ENCODE measurements around the gene ZFYVE28. TPM values are rescaled to one million over a fixed set of nuclear protein-coding genes. Genes with fewer than 3 reads are reported as not detected.

Gene ZFYVE28
- total RNA-seq, 1 donor: 8.9 TPM

GRCh38 chr4:2291705-2292645, 126.5 kb downstream of the ZFYVE28 start:
- no peak overlapping the region for H3K4me3 ChIP-seq (ENCODE audit: low read length)
- no peaks in the 10 kb centered on the region for H3K27me3 ChIP-seq (ENCODE audit: insufficient read depth, low read length)
- peaks cover 45% of the 10 kb centered on the region for H3K4me1 ChIP-seq (ENCODE audit: insufficient read depth, low read length)

GRCh38 chr4:2290974-2291704, 127.3 kb downstream of the ZFYVE28 start:
- Histone ChIP-seq H3K4me3 (ENCODE audit: low read length) (no peak overlapping the region), H3K27me3 (ENCODE audit: insufficient read depth, low read length) (no peaks in the 10 kb centered on the region), H3K9me3 (ENCODE audit: low read depth, low read length) (no peaks in the 10 kb centered on the region), H3K4me1 (ENCODE audit: insufficient read depth, low read length) (peaks cover 41% of the 10 kb centered on the region)

More at GRCh38 chr4:2291705-2292645, 126.5 kb downstream of the ZFYVE28 start:
- no peaks in the 10 kb centered on the region for H3K9me3 ChIP-seq (ENCODE audit: low read depth, low read length)

GRCh38 chr4:2290488-2290887, 128.0 kb downstream of the ZFYVE28 start:
- Histone ChIP-seq H3K4me3 (ENCODE audit: low read length) (no peak overlapping the region), H3K4me1 (ENCODE audit: insufficient read depth, low read length) (peaks cover 34% of the 10 kb centered on the region), H3K9me3 (ENCODE audit: low read depth, low read length) (no peaks in the 10 kb centered on the region), H3K27me3 (ENCODE audit: insufficient read depth, low read length) (no peaks in the 10 kb centered on the region)

- Histone ChIP-seq H3K4me3 (ENCODE audit: low read length) (no peak overlapping the region), H3K27me3 (ENCODE audit: insufficient read depth, low read length) (no peaks in the 10 kb centered on the region), H3K4me1 (ENCODE audit: insufficient read depth, low read length) (peaks cover 29% of the 10 kb centered on the region), H3K9me3 (ENCODE audit: low read depth, low read length) (no peaks in the 10 kb centered on the region)
Observed at GRCh38 chr4:2289955-2290333, 128.5 kb downstream of the ZFYVE28 start.

GRCh38 chr4:2289311-2289954, 129.0 kb downstream of the ZFYVE28 start:
- H3K9me3 ChIP-seq (ENCODE audit: low read depth, low read length): no peaks in the 10 kb centered on the region
- H3K4me1 ChIP-seq (ENCODE audit: insufficient read depth, low read length): peaks cover 29% of the 10 kb centered on the region
- H3K27me3 ChIP-seq (ENCODE audit: insufficient read depth, low read length): no peaks in the 10 kb centered on the region
- H3K4me3 ChIP-seq (ENCODE audit: low read length): no peak overlapping the region

GRCh38 chr4:2288051-2288541, 130.3 kb downstream of the ZFYVE28 start:
- Histone ChIP-seq H3K27me3 (ENCODE audit: insufficient read depth, low read length) (no peaks in the 10 kb centered on the region), H3K9me3 (ENCODE audit: low read depth, low read length) (no peaks in the 10 kb centered on the region), H3K4me3 (ENCODE audit: low read length) (no peak overlapping the region), H3K4me1 (ENCODE audit: insufficient read depth, low read length) (peaks cover 29% of the 10 kb centered on the region)

- H3K4me1 ChIP-seq (ENCODE audit: insufficient read depth, low read length): peaks cover 32% of the 10 kb centered on the region
- H3K27me3 ChIP-seq (ENCODE audit: insufficient read depth, low read length): no peaks in the 10 kb centered on the region
- no peak overlapping the region for H3K4me3 ChIP-seq (ENCODE audit: low read length)
- no peaks in the 10 kb centered on the region for H3K9me3 ChIP-seq (ENCODE audit: low read depth, low read length)
Observed at GRCh38 chr4:2287594-2287915, 130.9 kb downstream of the ZFYVE28 start.

GRCh38 chr4:2286904-2287593, 131.4 kb downstream of the ZFYVE28 start:
- Histone ChIP-seq H3K4me1 (ENCODE audit: insufficient read depth, low read length) (peaks cover 37% of the 10 kb centered on the region), H3K4me3 (ENCODE audit: low read length) (no peak overlapping the region), H3K27me3 (ENCODE audit: insufficient read depth, low read length) (no peaks in the 10 kb centered on the region)

GRCh38 chr4:2285613-2286381, 132.6 kb downstream of the ZFYVE28 start:
- Histone ChIP-seq H3K9me3 (ENCODE audit: low read depth, low read length) (no peaks in the 10 kb centered on the region), H3K4me1 (ENCODE audit: insufficient read depth, low read length) (peaks cover 37% of the 10 kb centered on the region)

More at GRCh38 chr4:2286904-2287593, 131.4 kb downstream of the ZFYVE28 start:
- no peaks in the 10 kb centered on the region for H3K9me3 ChIP-seq (ENCODE audit: low read depth, low read length)

GRCh38 chr4:2284934-2285612, 133.4 kb downstream of the ZFYVE28 start:
- H3K4me3 ChIP-seq (ENCODE audit: low read length): no peak overlapping the region

More at GRCh38 chr4:2285613-2286381, 132.6 kb downstream of the ZFYVE28 start:
- H3K27me3 ChIP-seq (ENCODE audit: insufficient read depth, low read length): no peaks in the 10 kb centered on the region
- H3K4me3 ChIP-seq (ENCODE audit: low read length): no peak overlapping the region

GRCh38 chr4:2284161-2284933, 134.1 kb downstream of the ZFYVE28 start:
- Histone ChIP-seq H3K4me3 (ENCODE audit: low read length) (no peak overlapping the region), H3K9me3 (ENCODE audit: low read depth, low read length) (no peaks in the 10 kb centered on the region), H3K4me1 (ENCODE audit: insufficient read depth, low read length) (peaks cover 25% of the 10 kb centered on the region), H3K27me3 (ENCODE audit: insufficient read depth, low read length) (no peaks in the 10 kb centered on the region)

More at GRCh38 chr4:2284934-2285612, 133.4 kb downstream of the ZFYVE28 start:
- H3K27me3 ChIP-seq (ENCODE audit: insufficient read depth, low read length): no peaks in the 10 kb centered on the region
- H3K9me3 ChIP-seq (ENCODE audit: low read depth, low read length): no peaks in the 10 kb centered on the region
- H3K4me1 ChIP-seq (ENCODE audit: insufficient read depth, low read length): peaks cover 32% of the 10 kb centered on the region

- H3K4me1 ChIP-seq (ENCODE audit: insufficient read depth, low read length): peaks cover 22% of the 10 kb centered on the region
- no peak overlapping the region for H3K4me3 ChIP-seq (ENCODE audit: low read length)
- no peaks in the 10 kb centered on the region for H3K9me3 ChIP-seq (ENCODE audit: low read depth, low read length)
- H3K27me3 ChIP-seq (ENCODE audit: insufficient read depth, low read length): no peaks in the 10 kb centered on the region
Observed at GRCh38 chr4:2283199-2283711, 135.2 kb downstream of the ZFYVE28 start.

Measured in mononuclear cell (primary cell).